H7 (cell line): ENCODE results near the gene EPN2. TPM values are rescaled to one million over a fixed set of nuclear protein-coding genes. Genes with fewer than 3 reads are reported as not detected.
"Not testable (repeated sequence)": the region's sequence is repeated elsewhere in the genome, so short reads cannot be mapped to it uniquely, and the experiment has no call there.

Experiments used
- DNase-seq: peaks from one replicate; pipeline ENCODE4 v3.0.0; 2012
- H3K27me3 ChIP-seq: 2 replicates; pipeline ENCODE4 v1.6.0; 2011; ENCODE audit warnings: mild to moderate bottlenecking, low read length; ENCODE audit not compliant: control insufficient read depth, insufficient read depth
- H3K36me3 ChIP-seq: replicated peaks from 2 replicates; pipeline ENCODE4 v1.5.1; 2011; ENCODE audit warnings: low read length; ENCODE audit not compliant: control insufficient read depth, insufficient read depth
- H3K4me3 ChIP-seq: 2 replicates; pipeline ENCODE4 v1.5.1; 2011; ENCODE audit warnings: low read depth, mild to moderate bottlenecking, control low read depth, low read length, moderate library complexity; ENCODE audit not compliant: insufficient read depth
- total RNA-seq: library from RNA; depleted of rRNA; stranded (reverse); fragments of >200 nt; shearing (Covaris generic); gene quantifications from 2 replicates; pipeline ENCODE4 v1.2.3, GENCODE V29; 2014

Gene EPN2
- total RNA-seq, 1 experiment from 2014 or later, result 23.7 TPM

- DNase-seq, result peak; percentile 41
- peaks cover 2% of the 10 kb centered on the region for H3K36me3 ChIP-seq
- H3K4me3 ChIP-seq, result no peak overlapping the region
- H3K27me3 ChIP-seq, result no peaks in the 10 kb centered on the region
Measured at GRCh38 chr17:19346351-19347255, 109.4 kb downstream of the EPN2 start.

- Histone ChIP-seq H3K4me3 (no peak overlapping the region), H3K36me3 (peaks cover 2% of the 10 kb centered on the region), H3K27me3 (no peaks in the 10 kb centered on the region)
- peak; percentile 16 for DNase-seq
Measured at GRCh38 chr17:19347323-19348080, 110.3 kb downstream of the EPN2 start.

DNA sequence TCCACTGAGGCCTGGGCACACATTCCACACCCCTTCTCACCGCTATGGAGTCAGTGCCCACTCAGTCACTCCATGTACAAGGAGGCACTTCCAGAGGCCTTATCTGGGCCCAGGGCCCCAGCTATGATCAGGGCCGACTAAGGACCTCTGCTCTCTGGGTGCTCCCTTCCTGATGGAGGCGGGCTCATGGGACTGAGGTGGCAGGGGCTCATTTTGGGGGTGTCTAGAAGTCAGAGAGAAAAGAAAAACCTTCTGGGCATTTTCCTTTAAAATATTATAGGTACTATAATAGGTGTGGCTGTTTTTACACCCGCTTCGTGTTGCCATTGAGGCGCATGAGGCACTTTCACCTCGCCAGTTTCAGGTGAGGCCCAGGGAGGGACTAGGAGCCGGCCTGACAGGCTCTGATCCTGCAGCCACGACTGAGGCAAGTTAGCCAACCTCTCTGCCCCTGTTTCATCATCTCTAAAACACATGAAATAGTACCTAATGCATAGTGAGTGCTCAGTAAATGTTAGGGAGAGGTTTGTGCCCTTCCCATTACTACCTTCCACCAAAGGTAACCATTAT, 111.0 kb downstream of the EPN2 start:
- no peaks in the 10 kb centered on the region for H3K27me3 ChIP-seq
- peak; percentile 10 for DNase-seq
- H3K4me3 ChIP-seq, result no peak overlapping the region
- H3K36me3 ChIP-seq, result peaks cover 2% of the 10 kb centered on the region

- DNase-seq, result no peak
- H3K36me3 ChIP-seq, result peaks cover 2% of the 10 kb centered on the region
Measured at GRCh38 chr17:19348806-19349205, 111.6 kb downstream of the EPN2 start.

GRCh38 chr17:19353401-19353800, 116.2 kb downstream of the EPN2 start:
- not testable (repeated sequence) for DNase-seq, H3K27me3 ChIP-seq, H3K36me3 ChIP-seq, H3K4me3 ChIP-seq

More at GRCh38 chr17:19348806-19349205, 111.6 kb downstream of the EPN2 start:
- no peak overlapping the region for H3K4me3 ChIP-seq
- no peaks in the 10 kb centered on the region for H3K27me3 ChIP-seq

DNA sequence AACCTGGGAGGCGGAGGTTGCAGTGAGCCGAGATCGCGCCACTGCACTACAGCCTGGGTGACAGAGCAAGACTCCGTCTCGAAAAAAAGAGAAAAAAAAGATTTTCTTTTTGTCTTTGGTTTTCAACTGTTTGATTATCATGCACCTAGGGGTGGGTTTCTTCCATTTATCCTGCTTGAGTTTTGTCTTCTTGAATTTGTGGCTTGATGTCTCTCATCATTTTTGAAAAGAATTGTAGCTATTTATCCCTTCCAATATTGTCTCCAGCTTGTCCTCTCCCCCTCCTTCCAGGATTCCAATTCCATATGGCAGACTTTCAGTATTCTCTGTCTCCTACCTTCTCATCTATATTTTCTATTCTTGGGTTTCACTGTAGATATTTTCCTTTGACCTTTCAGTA, 117.6 kb downstream of the EPN2 start:
- no peak overlapping the region for H3K4me3 ChIP-seq
- H3K36me3 ChIP-seq, result peaks cover 9% of the 10 kb centered on the region
- no peaks in the 10 kb centered on the region for H3K27me3 ChIP-seq
- no peak for DNase-seq

DNA sequence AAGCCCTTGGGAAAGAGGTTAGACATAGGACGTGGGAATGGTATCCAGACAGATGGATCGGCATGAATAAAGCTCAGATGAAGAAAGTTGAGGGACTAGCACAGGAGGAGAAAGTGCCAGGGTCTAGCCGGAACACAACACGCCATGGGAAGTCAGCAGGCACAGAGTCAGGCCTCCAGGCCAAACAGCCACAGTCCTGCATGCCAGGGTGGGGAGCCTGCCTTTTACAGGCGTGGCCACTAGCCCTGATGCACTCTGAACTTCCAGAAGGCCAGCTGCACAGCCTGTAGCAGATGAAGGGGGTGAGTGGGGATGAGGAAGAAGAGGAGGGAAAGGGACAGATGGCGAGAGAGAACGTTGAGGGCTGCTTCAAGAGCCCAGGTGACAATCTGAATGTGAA, 120.2 kb downstream of the EPN2 start:
- DNase-seq, result no peak
- Histone ChIP-seq H3K27me3 (no peaks in the 10 kb centered on the region), H3K4me3 (no peak overlapping the region), H3K36me3 (peaks cover 9% of the 10 kb centered on the region)

DNA sequence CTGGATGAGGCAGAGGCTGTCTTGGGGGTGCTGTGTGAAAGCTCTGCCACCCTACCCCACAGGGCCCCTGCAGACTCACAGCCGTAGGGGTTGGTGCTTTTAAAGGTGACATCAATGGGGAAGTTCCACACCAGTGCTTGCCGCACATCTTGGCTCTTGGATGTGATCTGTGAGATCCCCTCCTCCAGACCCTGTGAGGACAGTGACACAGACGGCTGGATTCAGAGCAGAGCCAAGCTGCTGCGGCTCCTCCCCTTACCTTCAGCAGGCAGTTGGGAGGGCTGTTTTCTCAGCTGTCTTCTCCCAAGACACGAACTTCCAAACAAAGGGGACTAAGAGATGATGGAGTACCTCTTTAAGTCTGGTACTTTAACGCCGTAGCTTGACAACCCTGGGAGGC, 120.6 kb downstream of the EPN2 start:
- Histone ChIP-seq H3K4me3 (no peak overlapping the region), H3K36me3 (peaks cover 9% of the 10 kb centered on the region), H3K27me3 (no peaks in the 10 kb centered on the region)
- no peak for DNase-seq

GRCh38 chr17:19359151-19359550, 122.0 kb downstream of the EPN2 start:
- Histone ChIP-seq H3K4me3 (no peak overlapping the region), H3K27me3 (no peaks in the 10 kb centered on the region), H3K36me3 (peaks cover 9% of the 10 kb centered on the region)
- no peak for DNase-seq

GRCh38 chr17:19359856-19360255, 122.7 kb downstream of the EPN2 start:
- Histone ChIP-seq H3K36me3 (peaks cover 9% of the 10 kb centered on the region), H3K4me3 (no peak overlapping the region), H3K27me3 (no peaks in the 10 kb centered on the region)
- no peak for DNase-seq

- H3K27me3 ChIP-seq, result no peaks in the 10 kb centered on the region
- no peak for DNase-seq
- peaks cover 9% of the 10 kb centered on the region for H3K36me3 ChIP-seq
- H3K4me3 ChIP-seq, result no peak overlapping the region
Measured at GRCh38 chr17:19360772-19361171, 123.6 kb downstream of the EPN2 start.

- no peaks in the 10 kb centered on the region for H3K27me3 ChIP-seq
- peak overlapping the region; percentile 71; the same call in 1 of the 2 replicates for H3K4me3 ChIP-seq
- no peak for DNase-seq
- H3K36me3 ChIP-seq, result peaks cover 9% of the 10 kb centered on the region
Measured at GRCh38 chr17:19361326-19361725, 124.2 kb downstream of the EPN2 start.

DNA sequence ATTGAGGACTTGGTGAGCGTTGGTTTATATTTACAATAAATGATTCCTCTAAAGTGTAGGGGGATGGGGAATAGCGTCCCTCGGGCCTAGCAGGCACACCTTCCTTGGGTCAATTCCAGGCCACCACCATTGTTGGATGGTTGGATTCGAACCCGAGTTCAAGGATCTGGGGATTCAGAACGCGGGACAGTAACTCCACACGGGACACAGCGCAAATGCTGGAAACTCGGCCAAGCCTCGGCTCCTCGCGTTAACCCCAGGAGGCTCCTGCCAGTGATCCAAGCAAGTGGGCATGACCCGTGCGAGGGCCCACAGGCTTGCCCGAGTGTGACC, 124.7 kb downstream of the EPN2 start:
- H3K4me3 ChIP-seq, result peak overlapping the region; percentile 71
- H3K27me3 ChIP-seq, result no peaks in the 10 kb centered on the region
- H3K36me3 ChIP-seq, result peaks cover 9% of the 10 kb centered on the region
- DNase-seq, result no peak

GRCh38 chr17:19362277-19363113, 125.3 kb downstream of the EPN2 start, which contains the start of gene B9D1:
TSS of gene B9D1 (minus strand) at chr17:19362723. CDS start at chr17:19362569, 154 bp downstream.
- no peaks in the 10 kb centered on the region for H3K27me3 ChIP-seq
- peak within 1 kb of the TSS; percentile 71 for H3K4me3 ChIP-seq
- peak; percentile 98 for DNase-seq
- peaks cover 5% of the 10 kb centered on the region for H3K36me3 ChIP-seq
